NCI-H510A treated with DMSO at 0.1 percent for 48 hours (cell line): ENCODE results near the gene CAMK1G.
A peak's percentile ranks its signal among the peaks of the same experiment; 100 is the strongest.

ENCODE experiments used
- DNase-seq: peaks from one replicate; lab custom pipeline; 2025; lab: John Stamatoyannopoulos, UW

Gene CAMK1G

DNA sequence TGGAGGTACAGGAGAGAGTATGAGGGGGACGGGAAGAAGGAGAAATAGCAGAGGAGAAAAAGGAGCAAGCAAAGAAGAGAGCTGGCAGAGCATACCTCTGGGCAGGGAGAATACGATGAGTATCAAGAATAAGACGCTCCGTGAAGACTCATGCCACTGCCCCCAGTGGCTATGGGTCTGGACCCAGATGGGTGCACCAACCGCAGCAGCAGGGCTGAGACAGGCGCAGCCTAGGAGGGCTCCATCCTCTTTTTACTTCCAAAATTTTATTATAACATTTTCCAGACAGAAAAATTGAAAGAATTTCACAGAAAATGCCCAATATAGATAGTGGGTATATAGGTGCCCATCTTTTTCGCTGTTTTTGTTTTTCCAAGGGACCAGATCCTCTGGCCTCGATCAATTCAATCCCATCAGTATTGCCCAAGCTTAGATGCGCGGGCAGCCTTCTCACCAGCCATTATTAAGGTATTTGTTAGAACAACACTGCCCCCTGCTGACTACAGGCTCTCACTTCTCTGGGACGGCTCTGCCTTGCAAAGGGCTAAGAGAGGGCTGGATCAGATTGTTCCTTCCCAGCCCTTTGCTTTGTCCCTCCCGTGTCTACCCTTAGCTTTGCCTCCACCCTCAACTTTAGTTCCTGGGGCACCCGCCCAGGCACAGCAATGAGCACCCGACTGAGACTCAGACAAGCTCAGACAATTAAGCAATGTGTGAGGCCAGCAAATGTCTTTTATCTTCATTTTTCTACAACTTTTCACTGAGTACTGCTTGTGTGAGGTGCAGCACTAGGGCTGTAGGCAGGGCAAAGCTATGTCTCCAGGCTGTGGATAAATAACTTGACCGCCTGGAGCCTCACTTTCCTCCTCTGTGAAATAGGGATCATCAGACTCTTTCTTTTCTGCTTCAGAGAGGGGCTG lies 17.5 kb upstream of the CAMK1G start:
- peak; percentile 87 for DNase-seq

DNA sequence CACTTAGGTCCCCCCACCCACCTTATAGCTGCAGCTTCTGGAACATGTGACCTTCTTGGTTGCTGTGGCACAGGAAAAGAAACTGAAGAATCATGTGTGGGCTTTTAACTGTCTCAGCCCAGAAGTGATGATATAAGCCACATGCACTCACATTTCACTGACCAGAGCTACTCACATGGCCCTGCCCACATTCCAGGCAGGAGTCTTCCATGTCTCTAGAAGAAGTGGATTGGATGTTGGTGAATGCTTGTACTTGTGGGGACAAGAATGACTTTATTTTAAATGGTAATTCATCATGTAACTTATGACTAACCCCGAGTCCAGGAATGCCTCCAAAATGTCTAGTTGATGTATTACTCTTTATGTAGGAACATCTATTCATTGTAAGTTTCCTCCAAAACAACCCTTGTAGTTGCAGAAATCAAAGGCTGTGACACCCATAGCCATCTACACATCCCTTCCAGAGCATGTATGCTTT lies 15.8 kb upstream of the CAMK1G start:
- DNase-seq = no peak

GRCh38 chr1:209569455-209570207 lies 13.9 kb upstream of the CAMK1G start:
- DNase-seq = peak; percentile 89

GRCh38 chr1:209570743-209571142 lies 12.8 kb upstream of the CAMK1G start:
- no peak for DNase-seq

- peak; percentile 75 for DNase-seq
These were observed 6.9 kb upstream of the CAMK1G start for GRCh38 chr1:209576392-209577197.

DNA sequence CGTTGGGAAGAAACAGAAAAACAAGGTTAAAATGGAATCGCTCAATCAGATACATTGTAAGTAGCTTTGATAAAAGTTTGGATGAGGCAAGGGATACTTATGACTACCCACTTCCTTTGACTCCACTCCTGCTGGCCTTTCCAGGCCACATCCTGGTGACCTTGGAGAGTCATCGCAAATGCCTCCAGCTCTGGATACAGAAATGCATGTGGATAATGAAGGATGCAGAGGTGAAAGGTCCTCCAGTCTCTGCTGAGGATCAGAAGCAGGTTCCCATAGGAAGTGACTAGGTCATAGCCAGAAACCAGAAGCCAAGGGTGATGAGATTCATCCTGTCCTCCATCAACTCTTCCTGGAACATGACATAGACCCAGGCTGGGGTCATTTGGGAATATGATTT lies 6.2 kb upstream of the CAMK1G start:
- DNase-seq = no peak

- no peak for DNase-seq
These were observed 2.9 kb upstream of the CAMK1G start for GRCh38 chr1:209580577-209580976.

DNA sequence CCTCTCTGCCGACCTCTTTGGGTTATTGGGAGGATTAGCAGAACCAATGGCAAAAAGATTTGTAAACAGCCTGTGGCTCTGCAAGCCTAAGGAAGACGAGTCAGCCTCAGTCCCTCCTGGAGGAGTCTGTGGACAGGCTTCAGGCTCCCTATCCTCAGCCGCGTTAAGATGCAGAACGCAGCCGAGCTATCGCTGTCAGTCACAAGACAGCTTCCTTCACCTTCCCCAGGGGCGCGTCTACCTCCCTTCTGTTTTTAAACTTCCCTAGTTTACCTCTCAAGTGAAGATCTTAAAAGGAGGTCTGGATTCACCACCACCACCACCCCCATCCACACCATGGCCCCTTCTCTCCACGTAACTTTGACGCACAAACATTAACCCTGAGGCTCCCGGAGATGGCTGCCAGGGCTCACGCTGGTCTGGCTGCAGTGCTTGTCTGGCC lies 738 bp downstream of the CAMK1G start:
- no peak for DNase-seq

- DNase-seq = no peak
These were observed 1.7 kb downstream of the CAMK1G start for GRCh38 chr1:209585197-209585596.

- DNase-seq = peak; percentile 15
These were observed 2.2 kb downstream of the CAMK1G start for GRCh38 chr1:209585672-209586071.

- no peak for DNase-seq
These were observed 2.8 kb downstream of the CAMK1G start for GRCh38 chr1:209586221-209586740.

- DNase-seq = no peak
These were observed 4.3 kb downstream of the CAMK1G start for GRCh38 chr1:209587789-209588188.

DNA sequence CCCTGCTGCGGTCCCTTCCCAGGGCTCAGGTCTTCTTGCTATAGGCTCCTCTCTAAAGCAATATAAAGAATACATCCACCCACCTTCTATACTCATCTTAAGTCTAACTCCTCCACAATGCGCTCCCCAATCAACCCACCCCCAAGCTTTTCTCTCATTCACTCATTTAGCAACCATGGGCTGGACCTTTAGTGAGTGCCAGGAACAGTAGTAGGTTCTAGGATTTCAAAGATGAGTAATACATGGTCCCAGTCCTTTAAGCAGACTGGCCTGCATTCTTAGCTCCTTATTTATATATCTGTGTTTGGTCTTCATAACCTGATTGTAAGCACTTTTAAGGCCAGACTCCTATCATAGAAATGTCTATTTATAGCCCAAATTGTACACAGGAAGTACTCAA lies 5.9 kb downstream of the CAMK1G start:
- no peak for DNase-seq

DNA sequence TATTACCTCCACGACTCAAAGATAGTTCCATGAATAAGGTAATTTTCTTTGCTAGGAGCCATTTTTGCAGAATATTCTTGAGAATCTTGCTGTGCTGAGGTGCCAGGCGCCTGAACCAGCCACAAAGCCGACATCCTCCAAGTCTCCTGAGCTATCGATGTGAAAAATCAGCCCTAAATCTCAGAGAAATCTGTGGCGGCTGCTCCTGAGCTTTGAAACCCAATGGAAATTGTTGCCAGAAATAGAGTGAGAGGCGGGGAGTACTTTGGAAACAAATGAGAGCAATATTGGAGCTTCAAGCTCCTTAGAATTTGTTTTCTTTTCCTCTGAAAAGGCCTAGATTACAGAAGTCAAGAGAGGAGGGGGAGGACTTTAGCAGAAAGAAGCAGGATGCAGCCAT lies 6.3 kb downstream of the CAMK1G start:
- no peak for DNase-seq

GRCh38 chr1:209590405-209590804 lies 6.9 kb downstream of the CAMK1G start:
- peak; percentile 30 for DNase-seq

- no peak for DNase-seq
These were observed 10.2 kb downstream of the CAMK1G start for GRCh38 chr1:209593747-209594146.

DNA sequence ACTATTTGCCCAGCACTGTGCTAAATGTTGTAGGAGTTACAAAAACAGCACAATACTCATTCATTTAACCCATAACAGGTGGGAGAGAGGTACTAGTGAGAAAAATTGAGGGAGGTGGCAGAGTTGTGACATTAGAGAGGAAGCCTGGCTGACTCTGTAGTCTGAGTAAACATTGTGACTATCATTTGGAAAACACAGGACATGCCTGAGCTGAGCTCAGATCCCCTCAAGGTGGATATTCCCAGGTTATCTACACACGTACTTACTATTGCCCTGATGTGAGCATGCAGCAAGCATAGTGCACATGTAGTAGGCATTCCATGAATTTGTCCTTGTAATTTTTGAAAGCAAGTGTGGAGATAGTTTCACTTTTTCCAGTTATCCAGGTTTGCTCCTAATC lies 10.9 kb downstream of the CAMK1G start:
- no peak for DNase-seq

GRCh38 chr1:209595028-209595427 lies 11.5 kb downstream of the CAMK1G start:
- DNase-seq = no peak

- no peak for DNase-seq
These were observed 12.2 kb downstream of the CAMK1G start for GRCh38 chr1:209595599-209596285.

GRCh38 chr1:209597499-209597898 lies 14.0 kb downstream of the CAMK1G start:
- DNase-seq = no peak

GRCh38 chr1:209598227-209598626 lies 14.7 kb downstream of the CAMK1G start:
- no peak for DNase-seq
